Right ventricle myocardium inferior (tissue), 1 donor: ENCODE data around the gene C1QTNF1. TPM values are rescaled to one million over a fixed set of nuclear protein-coding genes. Genes with fewer than 3 reads are reported as not detected.

Experiments
- ATAC-seq: fragments of 200-7000 bp; cut with Tn5 transposase; one replicate; pipeline ENCODE4 v1.9.1; 2020; ENCODE audit warnings: mild to moderate bottlenecking, moderate library complexity
- DNase-seq: peaks from one replicate; pipeline ENCODE4 v3.0.0; 2021; ENCODE audit errors: missing footprints
- intact Hi-C: fragments of 100-400 bp; cut with DNase I; formaldehyde crosslinking; loops from one replicate; pipeline ENCODE4 v1.11.0; 2022
- total RNA-seq: library from RNA; stranded (reverse); fragmentation: NEBNext Ultra II Directional; extraction: Animal tissue kit (Norgen Biotek cat#: 25700); gene quantifications from one replicate; pipeline ENCODE4 v1.2.1, GENCODE V29; 2021
- donor health status: DM: no; HTN: yes; CAD: no; lungs with severe emphysema.

C1QTNF1 gene
- total RNA-seq, 1 donor from 2014 or later: 240 TPM

- ATAC-seq: no peak
- intact Hi-C loops: no loop called here
- DNase-seq: peak; percentile 37
These were observed 22.6 kb upstream of the C1QTNF1 start for GRCh38 chr17:79001190-79002020.

GRCh38 chr17:79002291-79002690 lies 21.7 kb upstream of the C1QTNF1 start:
- intact Hi-C loops: no loop called here
- peak; percentile 44 for DNase-seq
- no peak for ATAC-seq

- intact Hi-C loops: no loop called here
- peak; percentile 28 for DNase-seq
These were observed 21.0 kb upstream of the C1QTNF1 start for GRCh38 chr17:79002796-79003593.

GRCh38 chr17:79003661-79004411 lies 20.1 kb upstream of the C1QTNF1 start:
- ATAC-seq: no peak
- intact Hi-C loops: no loop called here

More at GRCh38 chr17:79002796-79003593, 21.0 kb upstream of the C1QTNF1 start:
- no peak for ATAC-seq

GRCh38 chr17:79005063-79005861 lies 18.7 kb upstream of the C1QTNF1 start:
- DNase-seq (no peak), ATAC-seq (no peak)
- intact Hi-C loops: no loop called here

More at GRCh38 chr17:79003661-79004411, 20.1 kb upstream of the C1QTNF1 start:
- DNase-seq: peak; percentile 32

DNA sequence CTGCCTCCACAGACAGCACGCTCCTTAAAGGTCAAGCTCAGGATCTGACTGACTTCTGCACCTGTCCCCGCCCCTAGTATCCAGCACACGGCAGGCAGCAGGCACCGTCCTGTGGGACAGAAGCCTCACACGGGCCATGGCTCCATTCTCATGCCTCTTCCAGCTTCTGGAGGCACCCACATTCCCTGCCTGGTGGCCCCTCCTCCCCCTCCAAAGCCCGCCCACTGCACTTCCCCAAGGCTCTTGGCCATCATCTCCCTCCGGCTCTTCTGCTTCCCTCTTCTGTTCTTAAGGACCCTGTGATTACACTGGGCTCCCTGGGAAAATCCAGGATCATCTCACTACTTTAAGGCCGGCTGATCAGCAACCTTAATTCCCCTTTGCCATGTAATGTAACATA lies 17.9 kb upstream of the C1QTNF1 start:
- ATAC-seq (no peak), DNase-seq (no peak)
- intact Hi-C loops: no loop called here

DNA sequence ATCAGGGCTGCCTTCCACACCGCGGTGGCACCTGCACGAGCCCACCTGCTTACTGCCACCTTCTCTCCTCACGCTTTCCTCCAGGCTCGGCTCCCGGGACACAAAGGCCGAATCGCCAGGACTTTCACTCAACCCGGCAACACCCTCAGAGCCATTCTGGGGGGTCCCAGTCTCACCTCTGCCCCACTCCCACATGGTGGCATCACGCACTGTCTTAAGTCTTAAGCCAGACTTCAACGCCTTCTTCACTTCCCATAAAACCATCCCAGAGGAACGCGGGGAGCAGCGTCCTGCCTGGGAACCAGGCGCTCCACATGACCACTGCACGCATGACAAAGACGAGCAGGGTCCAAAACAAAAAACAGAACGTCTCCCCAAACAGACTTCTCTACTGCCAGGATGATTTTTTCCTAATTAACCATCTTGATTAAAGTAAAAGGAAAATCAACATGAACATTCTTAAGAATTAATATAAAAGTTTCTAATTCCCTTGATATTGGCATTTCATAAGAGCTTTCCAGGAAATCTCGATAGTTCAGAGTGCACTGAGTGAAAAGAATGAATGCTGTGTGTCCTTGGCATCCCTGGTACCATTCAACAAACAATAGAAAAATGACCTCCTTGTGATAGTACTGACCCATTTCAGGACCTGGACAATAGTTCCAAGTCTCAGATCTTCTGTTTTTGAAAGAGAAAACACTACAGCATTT lies 17.0 kb upstream of the C1QTNF1 start:
- ATAC-seq (no peak), DNase-seq (no peak)
- intact Hi-C loops: no loop called here

DNA sequence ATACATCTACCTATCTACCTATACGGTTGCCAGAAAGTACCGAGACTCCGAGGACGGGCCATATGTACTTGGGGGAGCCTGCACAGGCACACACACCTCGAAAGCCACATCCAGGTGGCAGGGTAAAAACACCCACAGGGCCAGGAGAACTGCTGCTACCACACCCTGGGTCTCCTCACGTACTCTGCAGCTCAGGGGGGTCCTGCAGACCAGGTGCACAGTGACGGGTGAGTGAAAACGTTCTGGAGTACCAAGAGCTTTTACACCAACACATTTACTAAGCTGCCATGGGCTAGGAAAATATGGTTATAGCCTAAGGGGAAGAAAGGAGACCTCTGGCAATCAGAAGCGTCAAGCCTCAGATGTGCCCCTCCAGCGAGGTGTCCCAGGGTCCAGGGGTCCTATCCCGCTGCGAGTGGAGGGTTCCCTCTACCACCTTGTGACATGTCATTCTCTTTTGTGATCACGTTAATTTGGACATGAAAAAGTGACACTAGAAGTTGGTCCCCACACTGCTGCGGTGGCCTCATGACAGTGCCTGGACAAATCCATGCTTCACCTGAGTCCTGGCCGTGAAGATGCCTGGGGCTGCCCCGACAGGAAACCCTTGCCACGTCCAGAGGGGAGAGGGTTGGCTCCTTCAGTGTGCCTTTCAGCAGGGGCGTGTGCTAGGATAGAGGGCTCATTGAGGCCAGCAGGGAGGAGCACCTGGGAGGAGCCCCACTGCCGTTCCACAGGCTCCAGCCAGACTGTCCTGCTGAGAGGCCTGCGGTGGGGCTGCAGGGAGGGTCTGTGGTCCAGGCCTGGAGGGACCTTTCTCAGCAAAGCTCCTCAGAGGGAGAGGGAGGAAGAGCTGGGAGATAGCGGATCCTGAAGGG lies 16.2 kb upstream of the C1QTNF1 start:
- no peak for ATAC-seq
- DNase-seq: no peak
- intact Hi-C loops: no loop called here

- intact Hi-C loops: no loop called here
- DNase-seq: peak; percentile 27
- ATAC-seq: peak; percentile 4
These were observed 15.1 kb upstream of the C1QTNF1 start for GRCh38 chr17:79008666-79009387.

GRCh38 chr17:79009397-79010303 lies 14.3 kb upstream of the C1QTNF1 start, which contains the start of gene CANT1:
Gene CANT1, minus strand, starts transcription at chr17:79009764. Its CDS starts 12,142 bp downstream, at chr17:78997622.
- ATAC-seq: peak; percentile 96
- peak; percentile 96 for DNase-seq
- intact Hi-C loops: no loop called here

GRCh38 chr17:79010304-79010646 lies 13.7 kb upstream of the C1QTNF1 start:
- ATAC-seq (no peak), DNase-seq (no peak)
- intact Hi-C loops: no loop called here

DNA sequence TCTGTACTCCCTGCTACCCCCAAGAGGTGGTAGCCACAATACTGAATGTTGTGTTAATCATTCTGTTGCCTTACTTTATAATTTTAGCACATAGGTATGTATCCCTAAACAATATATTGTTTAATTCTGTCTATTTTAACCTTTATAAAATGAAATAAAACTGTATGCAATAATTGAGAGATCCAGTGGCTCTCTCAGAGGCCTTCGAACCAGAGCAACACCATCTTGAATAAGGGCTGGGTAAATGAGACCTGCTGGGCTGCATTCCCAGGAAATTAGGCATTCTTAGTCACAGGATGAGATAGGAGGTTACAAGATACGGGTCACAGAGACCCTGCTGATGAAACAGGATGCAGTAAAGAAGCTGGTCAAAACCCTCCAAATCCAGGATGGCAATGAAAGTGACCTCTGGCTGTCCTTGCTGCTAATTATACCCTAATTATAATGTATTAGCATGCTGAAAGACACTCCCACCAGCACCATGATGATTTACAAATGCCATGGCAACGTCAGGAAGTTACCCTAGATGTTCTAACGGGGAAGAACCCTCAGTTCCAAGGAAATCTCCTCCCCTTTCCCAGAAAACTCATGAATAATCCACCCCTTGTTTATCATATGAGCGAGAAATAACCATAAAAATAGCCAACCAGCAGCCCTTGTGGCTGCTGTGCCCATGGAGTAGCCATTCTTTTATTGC lies 12.4 kb upstream of the C1QTNF1 start:
- intact Hi-C loops: no loop called here
- DNase-seq (no peak), ATAC-seq (no peak)

DNA sequence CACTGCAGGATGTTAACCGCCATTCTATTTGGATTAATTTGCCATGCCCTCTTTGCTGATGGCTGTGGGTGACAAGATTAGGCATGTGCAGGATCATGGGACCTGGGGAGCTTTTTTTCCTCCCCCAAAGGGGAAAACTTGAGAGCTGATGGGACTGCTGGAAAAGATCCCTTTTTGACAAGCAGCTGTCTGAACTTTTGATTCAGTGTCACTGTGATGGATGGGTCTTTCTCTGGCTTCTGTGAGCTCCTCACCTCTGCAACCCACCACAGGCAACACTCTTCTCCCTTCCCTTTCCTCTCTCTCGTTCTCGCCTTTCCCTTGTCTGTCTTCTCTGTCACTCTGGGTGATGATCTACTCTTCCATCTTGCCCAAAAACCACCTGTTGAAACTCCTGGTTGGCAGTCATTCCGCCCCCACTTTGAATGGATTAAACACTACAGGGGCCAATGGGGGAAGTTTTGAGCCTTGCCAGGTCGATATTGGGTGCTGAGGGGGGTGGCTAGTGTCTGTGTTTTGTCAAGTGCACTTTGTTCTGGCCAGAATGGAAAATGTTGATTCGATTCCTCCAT lies 11.3 kb upstream of the C1QTNF1 start:
- intact Hi-C loops: no loop called here
- ATAC-seq (no peak), DNase-seq (no peak)

DNA sequence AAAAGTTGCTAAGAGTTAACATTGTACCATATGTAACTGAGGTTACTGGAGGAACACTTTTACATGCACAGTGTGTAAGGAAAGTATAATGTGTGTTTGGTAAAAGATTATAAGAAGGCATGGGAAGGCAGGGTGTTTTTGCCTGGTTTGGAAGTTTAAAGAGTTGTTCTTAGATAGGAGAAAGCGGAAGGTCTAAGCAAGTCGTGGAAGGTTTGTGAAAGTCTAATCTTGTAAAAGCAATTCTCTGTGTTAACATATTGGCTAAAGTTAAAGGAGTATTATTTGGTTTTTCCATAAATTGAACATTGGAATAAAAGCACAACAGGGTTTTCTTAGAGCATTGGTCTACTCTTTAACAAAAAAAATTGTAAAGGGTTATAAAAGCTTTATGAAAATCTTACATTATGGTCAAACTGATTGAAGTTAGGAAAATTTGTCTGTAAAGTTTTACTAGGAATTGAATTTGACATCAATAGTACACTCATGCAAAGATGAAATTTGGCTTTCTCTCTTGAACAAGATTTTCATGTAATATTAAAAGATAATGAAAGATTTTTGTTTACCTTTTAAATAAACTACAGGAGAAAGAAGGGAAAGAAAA lies 9.7 kb upstream of the C1QTNF1 start:
- intact Hi-C loops: no loop called here
- DNase-seq: no peak
- ATAC-seq: no peak
